ENCODE measurements around the gene MYO1D.

MYO1D gene

GRCh38 chr17:32492648-32493289, 384.2 kb downstream of the MYO1D start:
- in situ Hi-C loops (cut with MboI; ENCODE audit: low pct_unique_long_range_greater_than_20kb, low sequenced_read_pairs, unreplicated experiment), result loop anchor here (25.0 kb wide), 1 partner anchor 120 kb away; no protein-coding TSS in a partner anchor
- no peak for TF ChIP-seq CTCF (IDR thresholded peaks at IDR 0.05; ENCODE audit: extremely low read depth, insufficient read depth, missing control alignments)
- no peak for DNase-seq (ENCODE audit: low spot score)

GRCh38 chr17:32492264-32492589, 384.7 kb downstream of the MYO1D start:
- no peak for DNase-seq (ENCODE audit: low spot score)
- in situ Hi-C loops (cut with MboI; ENCODE audit: low pct_unique_long_range_greater_than_20kb, low sequenced_read_pairs, unreplicated experiment), result loop anchor here (25.0 kb wide), 1 partner anchor 120 kb away; no protein-coding TSS in a partner anchor
- no peak for TF ChIP-seq CTCF (IDR thresholded peaks at IDR 0.05; ENCODE audit: extremely low read depth, insufficient read depth, missing control alignments)

GRCh38 chr17:32491371-32492263, 385.3 kb downstream of the MYO1D start:
- in situ Hi-C loops (cut with MboI; ENCODE audit: low pct_unique_long_range_greater_than_20kb, low sequenced_read_pairs, unreplicated experiment), result loop anchor here (25.0 kb wide), 1 partner anchor 121 kb away; no protein-coding TSS in a partner anchor
- TF ChIP-seq CTCF (IDR thresholded peaks at IDR 0.05; ENCODE audit: extremely low read depth, insufficient read depth, missing control alignments), result no peak
- peak; percentile 60 for DNase-seq (ENCODE audit: low spot score)

GRCh38 chr17:32490101-32490482, 386.8 kb downstream of the MYO1D start:
- in situ Hi-C loops (cut with MboI; ENCODE audit: low pct_unique_long_range_greater_than_20kb, low sequenced_read_pairs, unreplicated experiment), result loop anchor here (25.0 kb wide), 1 partner anchor 122 kb away; no protein-coding TSS in a partner anchor
- no peak for TF ChIP-seq CTCF (IDR thresholded peaks at IDR 0.05; ENCODE audit: extremely low read depth, insufficient read depth, missing control alignments)
- DNase-seq (ENCODE audit: low spot score), result no peak

- in situ Hi-C loops (cut with MboI; ENCODE audit: low pct_unique_long_range_greater_than_20kb, low sequenced_read_pairs, unreplicated experiment), result loop anchor here (25.0 kb wide), 1 partner anchor 123 kb away; no protein-coding TSS in a partner anchor
- TF ChIP-seq CTCF (IDR thresholded peaks at IDR 0.05; ENCODE audit: extremely low read depth, insufficient read depth, missing control alignments), result no peak
- DNase-seq (ENCODE audit: low spot score), result no peak
Observed at GRCh38 chr17:32489320-32490100, 387.4 kb downstream of the MYO1D start.

GRCh38 chr17:32488604-32489180, 388.2 kb downstream of the MYO1D start:
- DNase-seq (ENCODE audit: low spot score), result no peak
- in situ Hi-C loops (cut with MboI; ENCODE audit: low pct_unique_long_range_greater_than_20kb, low sequenced_read_pairs, unreplicated experiment), result loop anchor here (25.0 kb wide), 1 partner anchor 124 kb away; no protein-coding TSS in a partner anchor
- no peak for TF ChIP-seq CTCF (IDR thresholded peaks at IDR 0.05; ENCODE audit: extremely low read depth, insufficient read depth, missing control alignments)

All from GM13977 (cell line).